OCI-LY1 (cell line): ENCODE data around the gene CEP128.

Source experiments
- EZH2 ChIP-seq: fragments of 200-600 bp; sonication (generic), shearing (Covaris generic); IDR thresholded peaks from 2 replicates; pipeline ENCODE4 v1.8.0; 2017; ENCODE audit warnings: borderline replicate concordance, mixed run types, mild to moderate bottlenecking, antibody characterized with exemption, low read length, moderate library complexity, mixed read lengths
- TF ChIP-seq, protein P1 (sequence below): fragments of 200-600 bp; sonication (generic), shearing (Covaris generic); IDR thresholded peaks from 2 replicates; pipeline ENCODE4 v1.5.1; 2017; ENCODE audit warnings: mild to moderate bottlenecking, antibody characterized with exemption, low read length, moderate library complexity, mixed read lengths

DNA sequence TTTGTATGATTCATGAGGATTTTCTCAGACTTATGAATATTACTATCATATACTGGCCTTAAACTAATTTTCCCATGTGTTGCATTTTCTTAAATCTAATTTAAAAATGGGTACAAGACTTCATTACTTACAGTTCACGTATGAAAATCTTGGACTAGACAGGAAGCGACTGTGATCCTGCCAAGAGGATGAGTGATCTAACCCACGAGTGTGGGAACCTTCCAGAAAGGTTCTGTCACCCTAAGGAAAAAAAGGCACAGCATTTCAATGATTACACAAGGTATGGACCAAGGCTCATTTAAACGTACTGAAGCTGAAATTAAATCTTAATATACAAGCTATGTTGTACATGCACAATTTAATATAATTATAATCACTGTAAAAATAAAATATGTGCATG lies 436.8 kb downstream of the CEP128 start:
- TF ChIP-seq, protein P1, sequence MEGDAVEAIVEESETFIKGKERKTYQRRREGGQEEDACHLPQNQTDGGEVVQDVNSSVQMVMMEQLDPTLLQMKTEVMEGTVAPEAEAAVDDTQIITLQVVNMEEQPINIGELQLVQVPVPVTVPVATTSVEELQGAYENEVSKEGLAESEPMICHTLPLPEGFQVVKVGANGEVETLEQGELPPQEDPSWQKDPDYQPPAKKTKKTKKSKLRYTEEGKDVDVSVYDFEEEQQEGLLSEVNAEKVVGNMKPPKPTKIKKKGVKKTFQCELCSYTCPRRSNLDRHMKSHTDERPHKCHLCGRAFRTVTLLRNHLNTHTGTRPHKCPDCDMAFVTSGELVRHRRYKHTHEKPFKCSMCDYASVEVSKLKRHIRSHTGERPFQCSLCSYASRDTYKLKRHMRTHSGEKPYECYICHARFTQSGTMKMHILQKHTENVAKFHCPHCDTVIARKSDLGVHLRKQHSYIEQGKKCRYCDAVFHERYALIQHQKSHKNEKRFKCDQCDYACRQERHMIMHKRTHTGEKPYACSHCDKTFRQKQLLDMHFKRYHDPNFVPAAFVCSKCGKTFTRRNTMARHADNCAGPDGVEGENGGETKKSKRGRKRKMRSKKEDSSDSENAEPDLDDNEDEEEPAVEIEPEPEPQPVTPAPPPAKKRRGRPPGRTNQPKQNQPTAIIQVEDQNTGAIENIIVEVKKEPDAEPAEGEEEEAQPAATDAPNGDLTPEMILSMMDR: no peak
- TF ChIP-seq EZH2: no peak
